ENCODE results near the gene TSPAN32. TPM values are rescaled to one million over a fixed set of nuclear protein-coding genes. Genes with fewer than 3 reads are reported as not detected.
"Not testable (repeated sequence)": the region's sequence is repeated elsewhere in the genome, so short reads cannot be mapped to it uniquely, and the experiment has no call there.

Gene TSPAN32
- total RNA-seq, 1 experiment from 2014 or later, result 0.07 TPM

DNA sequence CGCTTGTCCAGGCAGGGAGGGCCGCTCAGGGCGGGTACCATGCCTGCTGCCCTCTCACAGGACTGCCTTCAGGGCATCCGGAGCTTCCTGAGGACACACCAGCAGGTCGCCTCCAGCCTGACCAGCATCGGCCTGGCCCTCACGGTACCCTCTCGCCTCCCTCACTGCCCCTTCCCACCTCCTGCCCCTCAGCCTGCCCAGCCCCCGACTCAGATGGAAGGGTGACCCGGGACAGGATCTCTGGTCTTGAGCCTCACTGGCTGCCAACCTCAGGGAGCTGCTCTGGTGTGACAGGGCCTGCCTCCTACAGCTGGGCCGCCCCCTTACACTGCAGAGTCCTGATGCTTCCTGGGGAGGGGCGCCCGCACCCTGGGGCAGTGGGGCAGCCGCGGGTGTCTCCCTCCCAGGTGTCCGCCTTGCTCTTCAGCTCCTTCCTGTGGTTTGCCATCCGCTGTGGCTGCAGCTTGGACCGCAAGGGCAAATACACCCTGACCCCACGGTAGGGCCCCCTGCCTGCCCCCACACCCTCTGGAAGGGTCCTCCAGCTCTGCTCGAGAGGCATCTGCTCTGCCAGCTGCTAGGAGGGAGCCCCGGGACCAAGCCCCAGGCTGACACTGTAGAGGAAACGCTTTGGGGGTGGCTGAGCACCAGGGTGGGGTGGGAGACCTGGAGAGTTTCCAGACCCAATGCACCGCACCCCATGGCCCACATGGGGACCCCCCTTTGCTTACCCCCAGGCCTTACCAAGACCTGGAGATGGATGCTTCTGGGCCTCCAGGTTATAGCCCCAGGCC, 14.6 kb downstream of the TSPAN32 start:
- DNase-seq (ENCODE audit: low read depth), result no peak

- no peak for DNase-seq (ENCODE audit: low read depth)
These were observed 15.1 kb downstream of the TSPAN32 start for GRCh38 chr11:2316963-2317244.

- no peak for DNase-seq (ENCODE audit: low read depth)
These were observed 15.7 kb downstream of the TSPAN32 start for GRCh38 chr11:2317354-2318050.

DNA sequence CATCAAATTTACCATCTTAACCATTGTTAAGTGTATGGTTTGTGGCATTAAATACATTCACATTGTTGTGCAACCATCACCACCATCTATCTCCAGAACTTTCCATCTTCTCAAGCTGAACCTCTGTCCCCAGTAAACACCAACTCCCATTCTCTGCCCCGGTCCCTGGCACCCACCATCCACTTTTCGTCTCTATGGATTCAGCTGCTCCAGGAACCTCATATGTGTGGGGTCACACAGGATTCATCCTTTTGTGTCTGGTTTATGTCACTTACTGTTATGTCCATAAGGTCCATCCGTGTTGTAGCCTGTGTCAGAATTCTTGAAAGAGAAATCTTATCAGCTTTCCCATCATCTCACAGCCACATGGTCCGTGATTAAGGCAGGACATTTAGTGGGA, 16.3 kb downstream of the TSPAN32 start:
- DNase-seq (ENCODE audit: low read depth), result no peak

GRCh38 chr11:2318707-2319106, 16.9 kb downstream of the TSPAN32 start:
- DNase-seq (ENCODE audit: low read depth), result no peak

DNA sequence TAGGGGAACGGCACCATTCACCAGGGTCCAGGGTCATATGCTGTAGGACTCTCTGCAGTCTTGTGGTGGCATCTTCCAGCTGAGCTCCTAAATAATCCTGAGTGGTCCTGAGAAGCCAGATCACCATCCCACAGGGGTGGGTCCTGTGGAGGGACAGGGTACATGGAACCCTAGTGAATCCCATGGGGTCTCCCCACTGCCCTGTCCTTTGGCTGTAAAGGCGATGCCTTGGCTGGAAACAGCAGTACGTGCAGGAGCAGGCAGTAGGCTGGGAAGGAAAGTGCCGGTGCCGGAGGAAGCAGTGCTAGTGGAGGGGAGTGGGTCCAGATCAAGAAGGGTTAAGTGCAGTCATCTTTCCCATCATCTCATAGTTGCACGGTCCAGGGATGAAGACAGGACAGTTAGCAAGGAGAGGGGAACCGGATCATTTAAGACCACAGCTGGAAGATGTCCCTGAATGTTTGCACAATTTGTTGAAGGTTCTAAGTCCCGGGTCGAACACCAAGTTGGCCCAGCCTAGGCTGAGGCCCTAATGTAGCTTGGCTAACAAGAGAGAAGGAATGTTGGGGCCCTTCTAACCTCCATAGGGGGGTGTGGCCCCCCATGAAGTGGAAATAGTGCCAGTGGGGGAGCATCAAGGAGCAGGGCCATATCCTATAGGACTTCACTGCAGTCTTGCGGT, 18.1 kb downstream of the TSPAN32 start:
- no peak for DNase-seq (ENCODE audit: low read depth)

DNA sequence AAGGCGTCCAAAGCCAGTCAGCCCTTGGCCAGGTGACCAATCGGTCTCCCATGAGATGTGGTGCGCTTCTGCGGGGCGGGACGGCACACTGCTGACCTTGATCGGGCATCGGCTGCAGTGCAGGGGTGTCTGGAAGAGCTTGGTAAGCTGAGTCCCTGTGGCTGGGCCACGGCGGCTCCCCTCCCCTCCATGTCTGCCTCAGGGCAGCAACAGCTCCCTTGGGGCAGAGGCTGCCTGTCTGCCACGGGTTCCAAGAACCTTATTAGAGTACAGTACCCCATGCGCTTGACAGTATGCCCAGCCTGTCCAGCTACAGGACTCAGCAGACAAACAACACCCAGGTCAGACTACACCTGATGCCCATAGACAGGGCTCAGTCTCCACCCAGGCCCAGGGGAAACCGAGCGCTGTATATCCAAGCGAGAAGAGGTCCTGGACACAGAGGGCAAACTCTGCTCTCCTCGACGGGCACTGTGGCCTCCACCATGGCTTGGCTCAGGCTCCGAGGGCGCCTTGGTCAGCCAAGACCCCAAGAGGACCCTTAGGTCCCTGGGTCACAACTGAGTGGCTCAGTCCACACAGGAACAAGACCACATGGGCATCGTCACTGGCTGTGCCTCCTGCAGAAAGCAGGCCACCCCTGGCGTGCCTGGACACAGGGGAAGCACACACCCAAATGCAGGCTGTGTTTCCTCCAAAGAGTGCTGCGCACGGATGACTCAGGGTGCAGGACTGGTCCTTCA, 18.9 kb downstream of the TSPAN32 start:
- no peak for DNase-seq (ENCODE audit: low read depth)

DNA sequence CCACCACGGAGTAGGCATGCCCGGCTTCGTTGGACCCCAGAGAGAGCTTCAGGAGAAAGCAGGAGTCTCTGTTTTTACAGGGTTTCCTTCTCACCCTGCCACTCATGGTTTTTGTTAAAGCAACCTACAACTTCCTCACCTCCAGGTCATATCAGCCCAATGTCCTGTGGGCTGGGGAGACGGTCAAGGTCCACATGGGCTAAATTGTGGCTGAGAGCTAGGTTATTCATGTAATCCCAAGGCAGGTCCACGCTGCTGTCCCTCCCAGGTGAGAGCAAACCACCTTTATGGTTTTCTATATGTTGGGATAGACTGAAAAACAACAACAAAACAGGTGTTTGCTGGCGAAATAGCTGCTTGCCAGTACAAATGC, 19.5 kb downstream of the TSPAN32 start:
- DNase-seq (ENCODE audit: low read depth), result no peak

DNA sequence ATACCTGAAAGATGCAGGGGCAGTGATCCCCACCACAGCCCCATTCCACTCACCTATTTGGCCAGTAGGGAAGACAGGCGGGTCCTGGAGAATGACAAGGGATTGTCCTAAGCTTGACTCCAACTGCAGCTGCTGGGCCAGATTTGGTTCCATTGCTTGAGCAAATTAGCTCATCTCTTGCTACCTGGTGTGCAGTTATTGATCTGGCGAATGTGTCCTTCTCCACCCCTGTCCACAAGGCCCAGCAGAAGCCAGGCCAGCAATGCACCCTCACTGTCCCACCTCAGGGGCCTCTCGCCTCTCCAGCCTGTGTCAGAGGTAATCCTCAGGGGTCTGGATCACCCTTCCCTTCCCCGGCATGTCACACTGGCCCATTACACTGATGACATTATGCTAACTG, 23.3 kb downstream of the TSPAN32 start:
- DNase-seq (ENCODE audit: low read depth), result no peak

DNA sequence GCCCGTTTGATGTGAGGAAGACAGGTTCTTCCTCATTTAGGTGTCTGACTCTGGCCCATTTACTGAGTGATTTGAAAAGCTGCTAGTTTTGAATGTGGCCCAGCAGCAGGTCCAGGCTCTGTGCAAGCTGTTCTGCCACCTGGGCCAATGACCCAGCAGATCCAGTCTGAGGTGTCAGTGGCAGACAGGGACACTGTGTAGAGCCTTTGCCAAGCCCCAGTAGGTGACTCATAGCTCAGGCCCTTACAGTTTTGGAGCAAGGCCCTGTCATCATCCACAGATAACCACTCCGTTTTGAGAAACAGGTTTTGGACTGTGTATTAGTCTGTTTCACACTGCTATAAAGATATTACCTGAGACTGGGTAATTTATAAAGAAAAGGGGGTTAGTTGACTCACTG, 23.9 kb downstream of the TSPAN32 start:
- peak; percentile 53 for DNase-seq (ENCODE audit: low read depth)

GRCh38 chr11:2327032-2327431, 25.2 kb downstream of the TSPAN32 start:
- no peak for DNase-seq (ENCODE audit: low read depth)

DNA sequence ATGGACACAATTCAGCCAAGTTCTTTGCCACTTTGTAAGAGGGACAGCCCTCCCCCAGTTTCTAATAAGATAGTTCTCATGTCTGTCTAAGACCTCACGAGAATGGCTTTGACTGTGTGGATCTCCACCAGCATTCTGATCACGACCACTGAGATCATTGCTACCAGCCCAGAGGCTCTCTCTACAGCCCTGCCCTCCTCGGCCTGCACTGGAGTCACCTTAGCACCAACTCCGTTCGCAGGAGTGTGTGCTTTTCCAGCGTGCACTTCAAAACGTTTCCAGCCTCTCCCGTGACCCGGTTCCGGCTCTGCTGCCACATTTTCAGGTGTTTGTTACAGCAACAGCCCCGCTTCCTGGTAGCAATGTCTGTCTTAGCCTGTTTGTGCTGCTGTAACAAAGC, 26.2 kb downstream of the TSPAN32 start:
- DNase-seq (ENCODE audit: low read depth), result no peak

GRCh38 chr11:2328656-2329354, 27.0 kb downstream of the TSPAN32 start:
- DNase-seq (ENCODE audit: low read depth), result no peak

DNA sequence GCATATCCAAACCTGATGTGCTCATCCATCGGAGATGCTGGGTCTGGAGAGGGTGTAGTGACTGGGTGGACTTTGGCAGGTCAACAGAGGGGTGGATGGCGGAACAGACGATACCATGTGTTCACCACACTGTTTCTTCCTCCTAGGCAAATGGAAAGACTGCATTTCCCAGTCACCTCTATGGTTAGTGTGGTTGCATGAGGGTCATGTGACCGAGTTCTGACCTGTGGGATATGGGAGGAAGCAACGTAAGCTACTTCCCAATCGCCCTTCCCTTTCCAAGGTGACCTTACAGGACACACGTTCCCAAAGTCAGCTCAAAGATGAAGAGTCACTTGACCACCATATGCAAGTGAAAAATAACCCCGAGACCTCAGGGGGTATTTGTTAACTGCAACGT, 27.7 kb downstream of the TSPAN32 start:
- DNase-seq (ENCODE audit: low read depth), result no peak

- no peak for DNase-seq (ENCODE audit: low read depth)
These were observed 28.9 kb downstream of the TSPAN32 start for GRCh38 chr11:2330696-2331095.

- no peak for DNase-seq (ENCODE audit: low read depth)
These were observed 29.6 kb downstream of the TSPAN32 start for GRCh38 chr11:2331404-2331803.

GRCh38 chr11:2332569-2332968, 30.8 kb downstream of the TSPAN32 start:
- DNase-seq (ENCODE audit: low read depth), result not testable (repeated sequence)

GRCh38 chr11:2333486-2334205, 31.8 kb downstream of the TSPAN32 start:
- DNase-seq (ENCODE audit: low read depth), result not testable (repeated sequence)

- DNase-seq (ENCODE audit: low read depth), result not testable (repeated sequence)
These were observed 33.5 kb downstream of the TSPAN32 start for GRCh38 chr11:2335286-2335685.

DNA sequence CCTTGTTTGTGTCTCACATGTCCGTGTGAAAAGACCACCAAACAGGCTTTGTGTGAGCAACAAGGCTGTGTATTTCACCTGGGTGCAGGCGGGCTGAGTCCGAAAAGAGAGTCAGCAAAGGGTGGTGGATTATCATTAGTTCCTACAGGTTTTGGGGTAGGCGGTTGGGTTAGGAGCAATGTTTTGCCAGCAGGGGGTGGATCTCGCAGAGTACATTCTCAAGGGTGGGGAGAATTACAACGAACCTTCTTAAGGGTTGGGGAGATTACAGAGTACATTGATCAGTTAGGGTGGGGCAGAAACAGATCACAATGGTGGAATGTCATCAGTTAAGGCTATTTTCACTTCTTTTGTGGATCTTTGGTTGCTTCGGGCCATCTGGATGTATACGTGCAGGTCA, 36.9 kb downstream of the TSPAN32 start:
- DNase-seq (ENCODE audit: low read depth), result not testable (repeated sequence)

DNA sequence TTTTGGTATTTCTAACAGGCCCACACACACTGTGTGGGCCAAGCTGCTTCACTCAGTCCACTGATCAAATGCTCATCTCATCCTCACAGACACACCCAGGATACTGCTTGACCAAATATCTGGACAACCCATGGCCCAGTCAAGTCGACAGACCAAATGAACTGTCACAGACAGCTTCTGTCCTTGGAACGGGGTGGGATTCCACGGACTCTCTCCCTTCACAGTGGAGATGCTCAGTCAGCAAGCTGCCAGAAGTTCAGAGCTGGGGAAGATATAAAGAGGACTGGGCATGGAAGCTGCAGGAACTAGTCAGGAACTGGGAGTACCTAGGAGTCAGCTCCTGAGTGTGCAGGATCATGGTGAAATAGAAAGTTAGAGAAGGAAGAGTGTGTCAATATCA, 40.7 kb downstream of the TSPAN32 start:
- DNase-seq (ENCODE audit: low read depth), result no peak

Data from M059J (cell line).